Stomach (tissue), 9 donors: ENCODE measurements around the gene NCAN. TPM values are rescaled to one million over a fixed set of nuclear protein-coding genes. Genes with fewer than 3 reads are reported as not detected.

Source experiments
- DNase-seq, 2 donors: peaks; one replicate each; pipeline versions ENCODE4 v3.0.0 to v3.0.0-alpha.2; 2013 to 2019
- H3K27ac ChIP-seq, 5 donors: fragments of 200-600 bp in 4 of 5; sonication (generic) in 4 of 5; one replicate each; pipeline ENCODE4 v1.5.1; 2013 to 2019; ENCODE audit warnings: mild to moderate bottlenecking in 1 of 5, moderate library complexity in 1 of 5
- H3K27me3 ChIP-seq, 3 donors: fragments of 200-600 bp; sonication (generic); one replicate each; pipeline ENCODE4 v1.5.1; 2017 to 2019; ENCODE audit warnings: mixed run types in 1 of 3
- H3K36me3 ChIP-seq, 4 donors: fragments of 200-600 bp; sonication (generic); 1 replicate in 3 of 4; 2 replicates in 1 of 4; pipeline ENCODE4 v1.5.1; 2016 to 2019
- H3K4me1 ChIP-seq, 4 donors: fragments of 200-600 bp; sonication (generic); one replicate each; pipeline ENCODE4 v1.5.1; 2016 to 2019
- H3K4me3 ChIP-seq, 4 donors: fragments of 200-600 bp; sonication (generic) in 3 of 4; one replicate each; pipeline ENCODE4 v1.5.1; 2016 to 2019; ENCODE audit warnings: mild to moderate bottlenecking in 1 of 4
- H3K9me3 ChIP-seq, 4 donors: fragments of 200-600 bp; sonication (generic); one replicate each; pipeline ENCODE4 v1.5.1; 2016 to 2019
- EP300 ChIP-seq: sonication (generic); formaldehyde crosslinking; IDR thresholded peaks from one replicate; pipeline ENCODE4 v1.6.1; 2017; ENCODE audit warnings: antibody characterized with exemption
- POLR2A ChIP-seq, 4 donors: fragments of 450-650 bp; IDR thresholded peaks; one replicate each; pipeline ENCODE4 v1.6.1; 2016; ENCODE audit warnings: antibody characterized with exemption in 4 of 4, control low read depth in 2 of 4, mild to moderate bottlenecking in 1 of 4, moderate library complexity in 1 of 4
- POLR2AphosphoS5 ChIP-seq, 3 donors: sonication (generic); formaldehyde crosslinking; IDR thresholded peaks; one replicate each; pipeline ENCODE4 v1.6.1; 2016; ENCODE audit warnings: antibody characterized with exemption in 3 of 3
- WGBS, 5 donors: extraction: QIAGEN DNeasy Blood & Tissue Kit in 3 of 5; methylation state at CpG; one replicate each; pipeline versions ENCODE4 v1.1.5 to v1.1.7; 2013 to 2018; 5-methylcytosine and 5-hydroxymethylcytosine counted together
- intact Hi-C: fragments of 100-400 bp; cut with DNase I; formaldehyde crosslinking; loops from one replicate; pipeline ENCODE4 v1.15.1; 2023; ENCODE audit warnings: low total_unique reads
- polyA plus RNA-seq, 3 donors: library from polyadenylated mRNA; stranded (reverse); fragments of 200-250 nt; gene quantifications; one replicate each; pipeline ENCODE4 v1.2.3, GENCODE V29; 2013
- total RNA-seq, 5 donors: library from RNA; depleted of rRNA; stranded (reverse); fragments of >200 nt; gene quantifications; one replicate each; pipeline versions ENCODE4 v1.1.0 to v1.2.3, GENCODE V29; 2014 to 2016
- TF ChIP-seq, protein P1 (sequence below), 7 experiments: fragments of 450-650 bp in 4 of 7; fragments of 200-600 bp in 3 of 7; sonication (generic) in 3 of 7; IDR thresholded peaks; one replicate each; pipeline ENCODE4 v1.5.1; 2016 to 2019; ENCODE audit warnings: antibody characterized with exemption in 7 of 7, control low read depth in 2 of 7, mild to moderate bottlenecking in 1 of 7
- donor health status: healthy with polysubstance abuse.
- donor health status: Bipolar disorder and iron deficiency.
- donor health status: healthy.

Gene NCAN
- total and polyA plus RNA-seq, 8 donors, result 0.05 to 1.7 (median 0.06) TPM; not detected in 5

DNA sequence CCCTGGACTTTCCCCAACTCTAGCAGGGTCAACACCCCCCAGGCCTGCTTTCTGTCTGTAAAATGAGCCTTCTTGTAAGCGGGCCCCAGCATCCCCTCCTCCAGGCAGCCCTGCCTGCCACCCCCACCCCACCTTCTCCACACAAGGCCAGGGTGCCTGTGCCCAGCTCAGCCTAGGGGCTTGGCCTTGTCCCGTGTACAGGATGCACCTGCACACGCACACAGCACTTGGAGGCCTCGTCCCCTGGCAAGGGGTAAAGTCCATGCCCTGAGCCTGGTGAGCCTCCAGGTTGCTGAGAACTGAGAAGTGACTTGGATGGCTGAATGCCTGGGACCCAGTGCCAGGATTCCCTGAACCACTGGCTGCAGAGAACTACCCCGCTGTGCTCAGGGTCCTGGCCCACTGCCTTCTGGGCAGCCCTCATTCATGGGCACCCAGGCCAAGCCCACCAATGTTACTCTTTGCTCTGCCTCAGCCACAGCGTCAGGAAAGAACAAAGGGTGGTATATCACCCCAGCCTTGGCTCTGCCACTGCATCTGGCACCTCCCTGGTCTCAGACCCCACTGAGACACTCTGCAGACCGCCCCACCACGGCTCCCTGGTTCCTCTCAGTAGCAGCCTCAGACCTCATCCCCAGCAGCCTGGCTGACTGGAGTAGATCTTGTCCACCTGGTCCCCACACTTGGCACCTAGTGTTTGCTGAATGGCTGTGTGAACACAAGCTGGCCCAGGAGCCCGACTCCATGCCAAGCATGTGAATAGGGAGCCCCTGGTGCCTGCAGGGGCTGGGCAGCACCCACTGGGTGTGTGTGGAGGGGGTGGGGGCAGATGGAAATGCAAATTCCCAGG lies 63.2 kb downstream of the NCAN start:
- H3K27ac ChIP-seq, result no peak overlapping the region
- peak in 1 of 2 donors; percentile 40 for DNase-seq
- intact Hi-C loops, result no loop called here
- TF ChIP-seq POLR2A (IDR thresholded peaks at IDR 0.05), result no peak
- no peak for TF ChIP-seq EP300
- TF ChIP-seq, protein P1, sequence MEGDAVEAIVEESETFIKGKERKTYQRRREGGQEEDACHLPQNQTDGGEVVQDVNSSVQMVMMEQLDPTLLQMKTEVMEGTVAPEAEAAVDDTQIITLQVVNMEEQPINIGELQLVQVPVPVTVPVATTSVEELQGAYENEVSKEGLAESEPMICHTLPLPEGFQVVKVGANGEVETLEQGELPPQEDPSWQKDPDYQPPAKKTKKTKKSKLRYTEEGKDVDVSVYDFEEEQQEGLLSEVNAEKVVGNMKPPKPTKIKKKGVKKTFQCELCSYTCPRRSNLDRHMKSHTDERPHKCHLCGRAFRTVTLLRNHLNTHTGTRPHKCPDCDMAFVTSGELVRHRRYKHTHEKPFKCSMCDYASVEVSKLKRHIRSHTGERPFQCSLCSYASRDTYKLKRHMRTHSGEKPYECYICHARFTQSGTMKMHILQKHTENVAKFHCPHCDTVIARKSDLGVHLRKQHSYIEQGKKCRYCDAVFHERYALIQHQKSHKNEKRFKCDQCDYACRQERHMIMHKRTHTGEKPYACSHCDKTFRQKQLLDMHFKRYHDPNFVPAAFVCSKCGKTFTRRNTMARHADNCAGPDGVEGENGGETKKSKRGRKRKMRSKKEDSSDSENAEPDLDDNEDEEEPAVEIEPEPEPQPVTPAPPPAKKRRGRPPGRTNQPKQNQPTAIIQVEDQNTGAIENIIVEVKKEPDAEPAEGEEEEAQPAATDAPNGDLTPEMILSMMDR (IDR thresholded peaks at IDR 0.05), result no peak
- TF ChIP-seq POLR2AphosphoS5 (IDR thresholded peaks at IDR 0.05), result no peak
- H3K9me3 ChIP-seq, result no peaks in the 10 kb centered on the region
- peaks cover 0 to 22% (median 11%) of the 10 kb centered on the region in 3 donors for H3K27me3 ChIP-seq
- peaks cover 35 to 50% (median 48%) of the 10 kb centered on the region in 4 donors for H3K36me3 ChIP-seq
- no peak overlapping the region for H3K4me3 ChIP-seq
- peaks cover 9 to 16% (median 14%) of the 10 kb centered on the region in 4 donors for H3K4me1 ChIP-seq
- 58 to 78% (median 65%) methylated on average over 4 to 9 of the region's 9 CpGs for WGBS, 5 donors

- intact Hi-C loops, result no loop called here
- TF ChIP-seq POLR2A (IDR thresholded peaks at IDR 0.05) (no peak), POLR2AphosphoS5 (IDR thresholded peaks at IDR 0.05) (no peak), EP300 (no peak)
- TF ChIP-seq, protein P1 (IDR thresholded peaks at IDR 0.05), result no peak
- DNase-seq, result no peak
- Histone ChIP-seq H3K36me3 (peaks cover 43 to 64% (median 63%) of the 10 kb centered on the region in 4 donors), H3K4me3 (no peak overlapping the region), H3K27me3 (peaks cover 0 to 22% (median 11%) of the 10 kb centered on the region in 3 donors), H3K27ac (no peak overlapping the region), H3K4me1 (peaks cover 9 to 16% (median 14%) of the 10 kb centered on the region in 4 donors), H3K9me3 (no peaks in the 10 kb centered on the region)
- 86 to 94% (median 90%) methylated on average over 12 of the region's 12 CpGs for WGBS, 5 donors
These were observed 64.6 kb downstream of the NCAN start for GRCh38 chr19:19276386-19276785.

GRCh38 chr19:19276851-19277250 lies 65.1 kb downstream of the NCAN start:
- Histone ChIP-seq H3K36me3 (peaks cover 43 to 69% (median 68%) of the 10 kb centered on the region in 4 donors), H3K27ac (no peak overlapping the region), H3K4me3 (no peak overlapping the region), H3K9me3 (no peaks in the 10 kb centered on the region), H3K27me3 (peaks cover 0 to 20% (median 11%) of the 10 kb centered on the region in 3 donors), H3K4me1 (peaks cover 9 to 16% (median 14%) of the 10 kb centered on the region in 4 donors)
- no peak for DNase-seq
- WGBS, 5 donors, result 87 to 98% (median 94%) methylated on average over 7 to 20 of the region's 20 CpGs
- intact Hi-C loops, result no loop called here
- TF ChIP-seq, protein P1 (IDR thresholded peaks at IDR 0.05), result no peak
- TF ChIP-seq POLR2AphosphoS5 (IDR thresholded peaks at IDR 0.05) (no peak), POLR2A (IDR thresholded peaks at IDR 0.05) (no peak), EP300 (no peak)

- Histone ChIP-seq H3K27ac (no peak overlapping the region), H3K9me3 (no peaks in the 10 kb centered on the region), H3K4me3 (no peak overlapping the region), H3K4me1 (peaks cover 1 to 6% (median 3%) of the 10 kb centered on the region in 4 donors), H3K27me3 (peaks cover 0 to 5% (median 4%) of the 10 kb centered on the region in 3 donors), H3K36me3 (peaks cover 48 to 84% (median 82%) of the 10 kb centered on the region in 4 donors)
- TF ChIP-seq POLR2AphosphoS5 (IDR thresholded peaks at IDR 0.05), result no peak
- TF ChIP-seq, protein P1 (IDR thresholded peaks at IDR 0.05), result no peak
- TF ChIP-seq EP300, result no peak
- TF ChIP-seq POLR2A (IDR thresholded peaks at IDR 0.05), result no peak
- intact Hi-C loops, result no loop called here
- DNase-seq, result no peak
- WGBS, 5 donors, result 91 to 97% (median 93%) methylated on average over 3 to 7 of the region's 7 CpGs
These were observed 66.6 kb downstream of the NCAN start for GRCh38 chr19:19278315-19278714.
